Measurements from ENCODE around the gene KATNAL2. TPM values are rescaled to one million over a fixed set of nuclear protein-coding genes. Genes with fewer than 3 reads are reported as not detected.
A peak's percentile ranks its signal among the peaks of the same experiment; 100 is the strongest.
"Not testable (repeated sequence)": the region's sequence is repeated elsewhere in the genome, so short reads cannot be mapped to it uniquely, and the experiment has no call there.

KATNAL2 gene
- total and polyA plus RNA-seq, 4 donors: 1.5 to 8.0 (median 4.1) TPM

DNA sequence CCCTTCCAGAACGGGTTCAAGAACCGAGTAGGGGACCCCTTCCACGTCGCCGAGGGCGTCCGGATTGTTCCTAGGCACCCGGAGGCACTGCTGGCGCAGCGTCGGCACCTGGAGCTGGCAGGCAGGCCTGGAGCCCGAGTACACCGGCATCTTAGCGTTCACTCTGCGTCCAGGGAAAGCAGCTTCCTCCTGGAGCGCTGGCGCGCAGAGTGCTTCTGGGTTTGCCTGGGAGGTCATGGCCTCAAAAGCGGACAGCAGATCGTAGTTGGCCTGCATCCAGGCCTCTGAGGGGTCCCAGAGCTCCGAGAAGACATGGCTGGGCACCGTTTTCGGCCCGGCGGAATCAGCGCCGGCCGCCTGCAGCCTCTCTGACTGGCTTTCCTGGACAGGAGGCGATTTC lies 105.4 kb downstream of the KATNAL2 start:
- not testable (repeated sequence) for H3K27ac ChIP-seq (ENCODE audit: low read depth in 1 of 2, low read length in 1 of 2); ATAC-seq (ENCODE audit: insufficient read depth, low FRiP score); H3K36me3 ChIP-seq (ENCODE audit: control insufficient read depth in 4 of 4, insufficient read depth in 4 of 4, low read length in 4 of 4); H3K9ac ChIP-seq (ENCODE audit: insufficient read depth in 1 of 2, low read length in 2 of 2); H3K4me3 ChIP-seq; H3K27me3 ChIP-seq (ENCODE audit: control insufficient read depth in 3 of 3, insufficient read depth in 3 of 3, low read length in 2 of 3); H3K9me3 ChIP-seq (ENCODE audit: control insufficient read depth in 4 of 4, insufficient read depth in 3 of 4, low read length in 3 of 4); DNase-seq; H3K4me1 ChIP-seq (ENCODE audit: control insufficient read depth in 5 of 5, insufficient read depth in 5 of 5, low read length in 5 of 5)
- WGBS, 2 donors: 95 to 96% methylated on average over 9 of the region's 29 CpGs

- DNase-seq; H3K4me3 ChIP-seq; H3K4me1 ChIP-seq (ENCODE audit: control insufficient read depth in 5 of 5, insufficient read depth in 5 of 5, low read length in 5 of 5); H3K36me3 ChIP-seq (ENCODE audit: control insufficient read depth in 4 of 4, insufficient read depth in 4 of 4, low read length in 4 of 4); H3K27me3 ChIP-seq (ENCODE audit: control insufficient read depth in 3 of 3, insufficient read depth in 3 of 3, low read length in 2 of 3); H3K9me3 ChIP-seq (ENCODE audit: control insufficient read depth in 4 of 4, insufficient read depth in 3 of 4, low read length in 3 of 4); H3K9ac ChIP-seq (ENCODE audit: insufficient read depth in 1 of 2, low read length in 2 of 2); H3K27ac ChIP-seq (ENCODE audit: low read depth in 1 of 2, low read length in 1 of 2): not testable (repeated sequence)
- no CpG with 5 or more reads among the region's 55 CpGs for WGBS, 2 donors
- peak; percentile 3 for ATAC-seq (ENCODE audit: insufficient read depth, low FRiP score)
These were observed 106.5 kb downstream of the KATNAL2 start for GRCh38 chr18:47023769-47024465.

DNA sequence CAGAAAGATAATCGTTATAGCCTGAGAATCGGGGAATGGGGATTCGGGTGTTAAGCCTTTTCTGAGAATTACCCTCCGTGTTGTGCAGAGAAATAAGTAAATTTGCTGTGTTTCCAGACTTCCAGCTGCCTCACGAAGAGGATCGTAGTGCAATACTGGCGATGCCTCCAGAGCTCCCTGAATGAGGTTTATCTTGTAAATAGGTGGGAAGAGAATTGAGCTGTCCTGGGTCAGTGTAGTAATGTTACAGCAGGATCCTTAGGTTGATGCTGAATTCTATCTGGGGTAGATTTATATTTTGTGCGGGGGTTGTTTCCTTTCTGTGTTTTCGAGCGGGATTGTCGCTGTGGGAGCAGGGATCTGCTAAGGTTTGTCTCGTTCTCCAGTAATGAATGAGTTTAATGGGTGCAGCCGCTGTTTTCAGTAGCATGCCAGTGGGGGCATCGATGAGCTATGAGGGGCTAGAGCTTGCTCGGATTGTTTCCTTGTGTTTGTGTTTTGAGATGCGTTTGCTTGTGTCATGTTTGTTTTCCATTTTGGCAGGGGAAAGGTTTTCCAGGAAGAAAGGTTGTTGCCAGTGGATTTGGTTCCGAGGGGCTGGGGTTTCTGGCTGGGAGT lies 108.3 kb downstream of the KATNAL2 start:
- not testable (repeated sequence) for H3K27ac ChIP-seq (ENCODE audit: low read depth in 1 of 2, low read length in 1 of 2); H3K4me1 ChIP-seq (ENCODE audit: control insufficient read depth in 5 of 5, insufficient read depth in 5 of 5, low read length in 5 of 5); H3K27me3 ChIP-seq (ENCODE audit: control insufficient read depth in 3 of 3, insufficient read depth in 3 of 3, low read length in 2 of 3); H3K4me3 ChIP-seq; H3K9ac ChIP-seq (ENCODE audit: insufficient read depth in 1 of 2, low read length in 2 of 2); ATAC-seq (ENCODE audit: insufficient read depth, low FRiP score); H3K36me3 ChIP-seq (ENCODE audit: control insufficient read depth in 4 of 4, insufficient read depth in 4 of 4, low read length in 4 of 4); DNase-seq; H3K9me3 ChIP-seq (ENCODE audit: control insufficient read depth in 4 of 4, insufficient read depth in 3 of 4, low read length in 3 of 4)
- 88 to 93% methylated on average over 3 to 5 of the region's 17 CpGs for WGBS, 2 donors

GRCh38 chr18:47028738-47029137 lies 111.3 kb downstream of the KATNAL2 start:
- not testable (repeated sequence) for ATAC-seq (ENCODE audit: insufficient read depth, low FRiP score); H3K27ac ChIP-seq (ENCODE audit: low read depth in 1 of 2, low read length in 1 of 2); H3K9me3 ChIP-seq (ENCODE audit: control insufficient read depth in 4 of 4, insufficient read depth in 3 of 4, low read length in 3 of 4); H3K4me3 ChIP-seq; H3K27me3 ChIP-seq (ENCODE audit: control insufficient read depth in 3 of 3, insufficient read depth in 3 of 3, low read length in 2 of 3); H3K36me3 ChIP-seq (ENCODE audit: control insufficient read depth in 4 of 4, insufficient read depth in 4 of 4, low read length in 4 of 4); H3K9ac ChIP-seq (ENCODE audit: insufficient read depth in 1 of 2, low read length in 2 of 2); H3K4me1 ChIP-seq (ENCODE audit: control insufficient read depth in 5 of 5, insufficient read depth in 5 of 5, low read length in 5 of 5); DNase-seq
- 91 to 94% methylated on average over 8 of the region's 29 CpGs for WGBS, 2 donors

DNA sequence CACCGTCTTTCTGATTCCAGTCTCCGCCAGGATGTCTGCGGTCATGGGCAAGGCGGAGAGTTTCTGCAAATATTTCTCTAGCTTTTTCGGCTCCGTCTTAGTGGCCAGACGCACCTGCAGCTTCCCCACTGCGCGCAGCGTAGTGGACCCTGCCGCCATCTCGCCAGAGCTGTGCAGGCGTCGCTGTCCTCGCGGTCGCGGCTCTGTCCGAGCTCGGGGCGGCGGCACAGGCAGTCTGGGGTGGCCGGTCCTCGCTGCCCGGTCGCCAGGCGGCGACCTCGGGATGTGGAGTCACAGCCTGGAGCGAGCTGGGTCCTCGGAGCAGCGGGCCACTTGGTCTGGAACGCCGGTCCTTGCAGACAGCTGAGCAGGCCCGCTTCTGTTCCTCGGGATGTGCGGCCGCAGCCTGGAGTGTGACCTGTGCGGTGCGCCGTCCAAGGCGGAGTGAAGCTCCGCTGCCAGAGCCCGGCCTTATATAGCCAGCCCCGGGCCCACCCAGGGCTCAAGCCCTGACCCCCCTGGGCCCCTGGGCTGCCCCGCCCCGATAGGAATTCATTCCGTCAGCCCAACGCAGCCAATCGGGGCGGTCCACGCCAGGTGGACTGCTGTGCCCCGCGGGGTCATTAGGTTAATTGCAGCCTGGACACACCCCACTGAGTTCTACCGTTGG lies 112.4 kb downstream of the KATNAL2 start:
- ATAC-seq (ENCODE audit: insufficient read depth, low FRiP score): peak; percentile 34
- not testable (repeated sequence) for H3K9ac ChIP-seq (ENCODE audit: insufficient read depth in 1 of 2, low read length in 2 of 2); H3K9me3 ChIP-seq (ENCODE audit: control insufficient read depth in 4 of 4, insufficient read depth in 3 of 4, low read length in 3 of 4); H3K36me3 ChIP-seq (ENCODE audit: control insufficient read depth in 4 of 4, insufficient read depth in 4 of 4, low read length in 4 of 4); DNase-seq; H3K27me3 ChIP-seq (ENCODE audit: control insufficient read depth in 3 of 3, insufficient read depth in 3 of 3, low read length in 2 of 3); H3K27ac ChIP-seq (ENCODE audit: low read depth in 1 of 2, low read length in 1 of 2); H3K4me1 ChIP-seq (ENCODE audit: control insufficient read depth in 5 of 5, insufficient read depth in 5 of 5, low read length in 5 of 5); H3K4me3 ChIP-seq
- WGBS, 2 donors: no CpG with 5 or more reads among the region's 55 CpGs

DNA sequence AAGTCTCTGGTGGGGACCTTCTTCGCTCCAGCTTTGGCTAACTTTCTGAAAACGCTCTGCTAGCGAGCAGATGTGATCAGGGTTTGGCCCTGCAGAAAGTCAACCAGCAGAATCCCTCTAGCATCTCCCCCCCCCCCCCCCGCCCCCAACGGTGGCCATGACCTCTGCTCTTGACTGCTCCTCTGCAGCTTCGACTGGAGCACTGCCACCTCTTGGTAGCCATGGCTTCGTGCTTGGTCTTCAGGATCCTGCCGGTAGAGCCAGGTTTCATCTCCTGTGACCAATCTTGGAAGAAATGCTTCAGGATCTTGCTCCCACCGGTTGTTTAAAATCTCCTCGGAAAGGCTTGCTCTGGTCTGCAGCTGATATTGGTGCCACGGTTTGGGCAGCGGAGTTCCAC lies 113.5 kb downstream of the KATNAL2 start:
- not testable (repeated sequence) for H3K9ac ChIP-seq (ENCODE audit: insufficient read depth in 1 of 2, low read length in 2 of 2); H3K4me3 ChIP-seq; DNase-seq; H3K9me3 ChIP-seq (ENCODE audit: control insufficient read depth in 4 of 4, insufficient read depth in 3 of 4, low read length in 3 of 4); ATAC-seq (ENCODE audit: insufficient read depth, low FRiP score); H3K4me1 ChIP-seq (ENCODE audit: control insufficient read depth in 5 of 5, insufficient read depth in 5 of 5, low read length in 5 of 5); H3K36me3 ChIP-seq (ENCODE audit: control insufficient read depth in 4 of 4, insufficient read depth in 4 of 4, low read length in 4 of 4); H3K27ac ChIP-seq (ENCODE audit: low read depth in 1 of 2, low read length in 1 of 2); H3K27me3 ChIP-seq (ENCODE audit: control insufficient read depth in 3 of 3, insufficient read depth in 3 of 3, low read length in 2 of 3)
- 91 to 100% methylated on average over 4 to 9 of the region's 12 CpGs for WGBS, 2 donors

Data from lung (tissue), 10 donors.